ACHN (cell line): ENCODE measurements around the gene ACTN3.
"Not testable (repeated sequence)": the region's sequence is repeated elsewhere in the genome, so short reads cannot be mapped to it uniquely, and the experiment has no call there.

Source experiments
- DNase-seq: peaks from one replicate; pipeline ENCODE4 v3.0.0-alpha.2; 2015
- in situ Hi-C: cut with HindIII; loops from 2 replicates; pipeline ENCODE4 v1.10.0; 2017; ENCODE audit warnings: low sequenced_read_pairs, low pct_ligation_motif_present, low pct_unique_long_range_greater_than_20kb

Gene ACTN3

GRCh38 chr11:66542362-66542761 lies 4.3 kb upstream of the ACTN3 start:
- in situ Hi-C loops, result no loop called here
- DNase-seq, result no peak

- in situ Hi-C loops, result no loop called here
- DNase-seq, result no peak
Measured at GRCh38 chr11:66543263-66544107, 3.2 kb upstream of the ACTN3 start.

GRCh38 chr11:66544952-66545351 lies 1.8 kb upstream of the ACTN3 start:
- in situ Hi-C loops, DNase-seq: not testable (repeated sequence)

GRCh38 chr11:66545701-66546367 lies 869 bp upstream of the ACTN3 start, which contains the start of gene ZDHHC24:
ZDHHC24 (minus strand) TSS chr11:66546048; CDS start chr11:66546003, 45 bp downstream.
- peak; percentile 94 for DNase-seq
- in situ Hi-C loops, result no loop called here

- no peak for DNase-seq
- in situ Hi-C loops, result no loop called here
Measured at GRCh38 chr11:66546966-66547661, 411 bp downstream of the ACTN3 start.

- no peak for DNase-seq
- in situ Hi-C loops, result no loop called here
Measured at GRCh38 chr11:66547662-66548009, 933 bp downstream of the ACTN3 start.

- in situ Hi-C loops, result no loop called here
- DNase-seq, result no peak
Measured at GRCh38 chr11:66548041-66548440, 1.3 kb downstream of the ACTN3 start.

- no peak for DNase-seq
- in situ Hi-C loops, result no loop called here
Measured at GRCh38 chr11:66548774-66549630, 2.3 kb downstream of the ACTN3 start.

GRCh38 chr11:66549696-66550095 lies 3.0 kb downstream of the ACTN3 start:
- DNase-seq, result no peak
- in situ Hi-C loops, result no loop called here

- no peak for DNase-seq
- in situ Hi-C loops, result no loop called here
Measured at GRCh38 chr11:66550887-66551286, 4.2 kb downstream of the ACTN3 start.

GRCh38 chr11:66554602-66555001 lies 7.9 kb downstream of the ACTN3 start:
- in situ Hi-C loops, result no loop called here
- no peak for DNase-seq

- in situ Hi-C loops, result no loop called here
- DNase-seq, result no peak
Measured at GRCh38 chr11:66555416-66555815, 8.7 kb downstream of the ACTN3 start.

GRCh38 chr11:66556086-66556485 lies 9.4 kb downstream of the ACTN3 start:
- in situ Hi-C loops, result no loop called here
- no peak for DNase-seq

- DNase-seq, result no peak
- in situ Hi-C loops, result no loop called here
Measured at GRCh38 chr11:66557733-66558326, 11.1 kb downstream of the ACTN3 start.

- in situ Hi-C loops, result no loop called here
- DNase-seq, result no peak
Measured at GRCh38 chr11:66559142-66559865, 12.6 kb downstream of the ACTN3 start.

- no peak for DNase-seq
Measured at GRCh38 chr11:66559866-66560676, 13.4 kb downstream of the ACTN3 start.

More at GRCh38 chr11:66559866-66560676, 13.4 kb downstream of the ACTN3 start:
- in situ Hi-C loops, result no loop called here
